ENCODE data around the gene ZNF692. TPM values are rescaled to one million over a fixed set of nuclear protein-coding genes. Genes with fewer than 3 reads are reported as not detected.
A peak's percentile ranks its signal among the peaks of the same experiment; 100 is the strongest.

Gene ZNF692
- total RNA-seq, 1 donor from 2014 or later = 38.2 TPM

DNA sequence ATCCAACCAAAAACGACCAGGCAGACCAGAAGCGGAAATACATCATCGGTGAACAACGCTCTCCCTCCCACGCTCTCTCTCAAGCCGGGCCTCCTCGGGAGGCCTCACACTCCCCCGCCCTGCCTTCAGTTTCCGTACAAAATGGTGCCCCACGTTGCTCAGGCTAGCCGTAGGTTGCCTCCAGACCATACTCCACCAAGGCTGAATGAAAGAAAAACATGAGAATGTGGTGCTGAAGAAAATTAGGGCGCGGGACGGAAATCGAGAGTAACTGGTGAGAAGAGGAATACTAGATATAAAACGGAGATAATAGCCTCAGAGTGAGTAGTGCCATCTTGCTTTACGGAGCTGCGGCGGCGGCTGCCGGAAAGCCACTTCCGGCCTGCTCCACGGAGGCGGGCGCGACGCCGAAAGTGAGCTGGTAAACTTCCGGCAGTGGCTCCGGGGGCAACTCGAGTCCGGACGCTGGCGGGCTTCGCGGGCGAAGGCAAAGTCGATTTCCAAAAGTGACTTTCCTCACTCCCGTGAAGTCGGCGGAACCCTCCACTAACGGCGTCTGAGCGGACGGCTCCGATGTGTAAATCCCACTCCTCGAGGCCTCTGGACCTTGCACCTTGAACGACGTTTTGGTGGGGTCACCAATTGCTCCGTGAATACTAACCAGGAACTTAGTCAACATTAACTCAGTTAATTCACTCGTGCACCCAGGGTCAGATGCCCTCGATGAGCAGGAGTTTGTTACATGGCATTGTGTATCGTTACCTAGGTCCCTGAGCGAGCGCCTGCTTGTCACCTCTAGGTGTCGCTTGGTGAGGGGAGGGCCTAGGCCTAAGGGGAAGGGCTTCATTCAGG, 32.8 kb downstream of the ZNF692 start, which contains the start of gene SH3BP5L:
Gene SH3BP5L (minus strand): TSS at position 7 of the 852 bp plus-strand sequence. CDS start 980 bp downstream, outside the sequence.
- peak; percentile 90 for DNase-seq (ENCODE audit: extremely low read depth, low read depth, low spot score)

DNA sequence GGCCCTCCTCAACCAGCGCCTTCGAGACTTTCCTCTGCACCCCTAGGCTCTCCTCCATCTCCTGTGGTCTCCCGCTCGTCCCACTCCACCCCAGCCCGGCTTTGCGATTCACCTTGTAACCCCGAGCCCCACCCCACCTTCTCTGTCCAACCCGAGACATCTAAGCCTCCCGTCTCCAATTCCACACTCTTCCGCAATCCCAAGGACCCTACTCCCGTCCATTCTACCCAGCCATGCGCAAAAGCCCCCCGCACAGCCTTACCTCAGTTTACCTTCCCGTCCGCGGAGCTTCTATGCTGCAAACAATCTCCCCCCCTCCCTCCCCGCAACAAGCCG, 33.3 kb downstream of the ZNF692 start:
- no peak for DNase-seq (ENCODE audit: extremely low read depth, low read depth, low spot score)

DNA sequence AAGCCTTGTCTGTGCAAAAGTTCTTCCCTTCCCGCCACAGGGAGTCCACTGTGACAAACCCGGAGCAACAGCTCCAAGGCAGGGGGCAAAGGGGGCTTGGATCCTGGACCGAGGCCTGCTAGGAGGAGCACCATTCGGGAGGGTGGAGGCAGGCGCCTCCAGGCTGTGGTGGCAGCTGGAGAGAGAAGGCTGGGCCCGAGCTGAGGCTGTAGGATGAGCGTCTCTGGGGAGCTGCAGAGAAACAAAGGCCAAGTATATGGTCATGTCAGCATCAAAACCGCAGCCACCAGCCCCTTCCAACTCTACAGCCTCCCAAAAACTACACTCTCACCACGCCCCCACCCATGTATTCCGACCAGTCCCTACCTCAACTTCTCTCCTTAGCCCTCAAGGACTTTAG, 33.7 kb downstream of the ZNF692 start:
- DNase-seq (ENCODE audit: extremely low read depth, low read depth, low spot score) = no peak

DNA sequence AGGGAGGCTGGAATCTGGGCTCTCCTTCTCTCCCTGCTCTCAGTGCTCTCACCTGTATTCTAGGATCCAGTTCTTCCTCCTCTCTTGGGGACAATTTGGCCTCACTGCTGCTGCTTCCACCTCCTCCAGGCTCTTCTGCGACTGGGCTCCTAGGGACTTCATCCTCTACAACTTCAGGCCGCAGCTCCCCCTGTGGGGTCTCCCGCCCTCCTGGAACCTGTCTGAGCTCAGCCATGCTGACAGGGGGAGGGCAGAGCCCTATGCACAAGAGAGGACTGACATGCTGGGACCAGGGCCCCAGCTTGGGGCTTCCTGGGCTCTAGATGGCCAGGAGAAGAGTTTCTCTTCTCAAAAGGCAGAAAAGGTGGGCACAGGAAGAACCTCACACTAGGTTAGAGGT, 34.2 kb downstream of the ZNF692 start:
- no peak for DNase-seq (ENCODE audit: extremely low read depth, low read depth, low spot score)

DNA sequence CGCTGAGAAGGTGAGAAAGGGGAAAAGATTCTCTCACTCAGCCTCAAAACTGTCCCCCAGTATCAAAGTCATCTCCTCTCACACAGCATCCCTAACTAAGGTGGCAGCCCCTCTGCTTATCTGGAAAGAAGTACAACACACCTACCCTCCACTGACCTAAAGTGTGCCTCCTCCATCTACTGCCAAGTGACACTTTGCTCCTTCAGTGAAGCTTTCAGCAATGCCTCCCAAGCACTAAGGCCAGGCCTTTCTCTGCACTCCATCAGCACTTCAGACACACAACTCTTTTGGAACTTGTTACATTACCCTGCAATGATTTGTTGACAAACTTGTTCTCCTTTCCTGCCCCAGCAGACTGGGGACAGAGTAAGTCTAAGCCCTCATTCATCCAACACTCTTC, 34.6 kb downstream of the ZNF692 start:
- no peak for DNase-seq (ENCODE audit: extremely low read depth, low read depth, low spot score)

DNA sequence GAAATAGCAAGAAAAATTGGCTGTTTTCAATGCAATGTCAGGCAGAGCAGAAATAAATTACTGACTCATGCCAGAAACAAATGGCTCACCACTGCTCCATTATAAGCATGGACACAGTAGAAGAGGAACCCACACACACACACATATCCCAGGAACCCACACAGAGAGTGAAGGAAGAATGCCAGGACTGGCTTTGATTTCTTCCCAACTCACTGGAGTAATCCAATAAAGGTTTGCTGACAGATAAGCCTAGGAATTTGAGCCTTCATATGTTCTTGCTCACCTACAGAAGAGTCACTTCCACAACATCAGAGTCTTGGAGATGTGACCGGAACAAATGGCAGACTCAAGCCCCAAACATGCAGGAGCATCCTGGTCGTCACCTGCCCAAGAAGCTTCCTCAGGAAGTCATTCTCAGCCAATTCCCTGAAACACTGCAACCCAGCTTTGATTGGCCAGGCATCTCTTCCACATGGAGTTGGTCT, 35.3 kb downstream of the ZNF692 start:
- DNase-seq (ENCODE audit: extremely low read depth, low read depth, low spot score) = no peak

DNA sequence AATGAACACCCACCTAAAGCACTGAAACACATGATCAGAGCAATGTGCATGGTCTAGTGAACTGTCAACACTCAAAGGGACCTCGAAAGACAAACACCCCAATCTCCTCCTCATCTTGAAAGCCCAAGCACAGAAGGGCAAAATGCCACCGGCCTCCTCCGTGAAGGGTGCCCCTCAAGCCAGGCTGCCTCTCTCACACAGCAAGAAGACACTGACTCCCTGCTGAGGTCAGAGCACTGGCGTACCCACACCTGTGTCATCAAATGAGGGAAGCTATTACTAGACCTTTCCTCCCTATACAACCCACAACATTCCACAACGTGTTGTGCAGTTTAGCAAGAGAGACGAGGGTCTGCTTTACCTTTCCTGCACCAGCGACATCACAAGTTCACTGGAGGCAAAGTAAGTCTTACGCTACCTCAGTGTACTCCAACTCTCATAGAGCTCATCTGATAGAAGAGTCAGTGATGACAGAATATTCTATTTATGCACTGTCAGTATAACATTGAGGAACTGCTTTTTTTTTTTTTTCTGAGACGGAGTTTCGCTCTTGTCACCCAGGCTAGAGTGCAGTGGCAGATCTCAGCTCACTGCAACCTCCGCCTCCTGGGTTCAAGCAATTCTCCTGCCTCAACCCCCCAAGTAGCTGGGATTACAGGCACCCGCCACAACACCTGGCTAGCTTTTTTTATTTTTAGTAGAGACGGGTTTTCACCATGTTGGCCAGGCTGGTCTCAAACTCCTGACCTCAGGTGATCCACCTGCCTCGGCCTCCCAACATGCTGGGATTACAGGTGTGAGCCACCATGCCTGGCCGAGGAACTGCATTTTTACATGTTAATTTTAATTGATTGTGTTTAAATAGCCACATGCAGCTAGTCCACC, 36.5 kb downstream of the ZNF692 start:
- no peak for DNase-seq (ENCODE audit: extremely low read depth, low read depth, low spot score)

DNA sequence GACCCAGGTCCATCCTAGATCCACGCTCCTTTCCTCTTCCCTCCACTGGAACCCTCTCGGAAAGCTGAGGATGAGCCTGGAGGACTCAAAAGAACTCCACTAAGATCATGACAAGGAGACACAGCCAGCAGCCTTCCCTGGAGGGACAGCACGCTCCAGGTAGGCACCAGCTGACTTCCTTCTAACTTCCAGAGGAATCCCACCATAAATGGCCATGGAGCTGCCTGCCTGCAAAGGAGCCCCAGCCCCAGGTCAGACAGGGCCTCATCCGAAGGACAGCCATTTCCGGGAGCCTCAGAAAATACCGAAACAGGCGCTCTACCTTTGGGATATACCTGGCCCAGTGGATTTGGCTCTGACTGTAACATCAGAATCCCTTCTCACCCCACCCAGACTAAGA, 37.2 kb downstream of the ZNF692 start:
- no peak for DNase-seq (ENCODE audit: extremely low read depth, low read depth, low spot score)

DNA sequence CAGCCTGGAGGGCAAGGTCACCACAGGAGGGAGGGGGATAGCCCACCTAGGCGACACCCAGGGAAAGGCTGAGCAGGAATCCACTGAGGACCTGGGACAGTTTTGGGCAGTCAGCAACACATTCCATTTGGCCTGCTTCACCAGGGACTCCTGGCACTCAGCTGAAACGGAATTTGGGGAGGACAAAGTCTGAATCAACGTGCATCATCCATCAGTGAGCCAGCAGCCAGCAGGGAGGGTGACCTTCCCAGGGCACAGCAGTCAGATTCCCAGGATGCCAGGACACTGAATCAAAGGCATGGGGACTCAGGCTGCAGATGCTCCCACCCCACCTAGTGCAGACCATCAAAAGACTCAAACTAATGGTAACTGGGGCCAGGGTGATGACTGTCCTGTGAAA, 37.8 kb downstream of the ZNF692 start:
- DNase-seq (ENCODE audit: extremely low read depth, low read depth, low spot score) = no peak

DNA sequence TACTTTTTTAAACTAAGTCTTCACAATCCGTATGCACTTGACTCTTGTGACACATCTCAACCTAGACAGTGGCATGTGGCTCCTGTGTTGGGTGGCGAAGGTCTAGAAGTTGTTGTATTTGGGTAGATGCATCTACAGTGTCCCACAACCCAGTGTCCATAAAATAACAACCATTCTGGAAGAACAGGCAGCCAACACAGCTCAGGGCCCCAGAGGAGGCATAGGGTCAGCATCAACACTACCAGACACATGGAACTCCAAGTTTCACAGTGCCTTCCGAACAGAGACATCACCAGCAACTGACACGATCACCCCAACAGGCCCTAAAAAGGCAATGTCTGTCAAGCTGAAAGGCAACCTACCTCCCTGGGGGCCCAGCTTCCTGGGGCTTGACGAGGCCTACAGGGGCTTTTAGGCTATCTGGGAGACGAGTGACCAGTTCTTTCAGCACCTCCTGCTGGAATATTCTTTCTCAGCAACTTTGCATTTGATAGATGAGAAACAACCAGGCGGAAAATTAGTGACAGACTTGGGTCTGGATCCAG, 38.8 kb downstream of the ZNF692 start:
- no peak for DNase-seq (ENCODE audit: extremely low read depth, low read depth, low spot score)

DNA sequence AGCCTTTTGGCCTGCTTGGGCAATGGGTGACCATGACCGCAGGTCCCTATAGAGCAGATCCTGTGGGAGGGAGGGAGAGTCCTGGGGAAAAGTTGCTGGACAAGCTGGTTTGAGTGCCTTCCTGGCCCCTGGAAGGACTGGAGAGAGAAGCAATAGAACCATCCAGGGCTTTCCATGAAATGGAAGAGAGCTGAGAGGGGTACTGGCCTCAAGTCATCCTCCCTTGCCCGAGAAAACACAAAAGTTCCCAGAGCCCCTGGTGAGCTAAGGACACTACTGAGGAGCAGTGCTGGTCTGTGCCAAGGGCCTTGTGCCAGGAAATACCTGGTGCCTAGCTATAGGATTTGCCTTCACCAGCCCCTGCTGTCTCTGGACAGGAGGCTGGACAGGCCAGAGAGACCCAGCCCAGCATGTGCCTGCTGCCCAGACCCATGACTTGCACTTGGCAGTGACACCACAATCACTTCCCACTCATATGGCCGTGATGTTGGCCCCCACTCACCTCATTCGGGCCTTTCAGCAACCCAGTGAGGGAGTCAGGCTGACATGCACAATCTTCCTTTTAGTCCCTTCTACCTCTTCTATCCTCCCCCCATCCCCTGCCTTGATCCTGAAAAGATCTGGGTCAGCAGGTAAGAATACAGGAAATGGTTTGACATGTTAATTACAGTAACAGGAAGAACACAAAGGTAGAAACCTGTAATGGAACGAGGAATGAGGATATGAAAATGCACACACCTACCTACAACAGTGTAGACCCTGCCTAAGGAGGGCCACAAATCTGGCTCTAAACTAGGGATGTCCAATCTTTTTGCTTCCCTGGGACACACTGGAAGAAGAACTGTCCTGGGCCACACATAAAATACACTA, 40.1 kb downstream of the ZNF692 start:
- DNase-seq (ENCODE audit: extremely low read depth, low read depth, low spot score) = no peak

DNA sequence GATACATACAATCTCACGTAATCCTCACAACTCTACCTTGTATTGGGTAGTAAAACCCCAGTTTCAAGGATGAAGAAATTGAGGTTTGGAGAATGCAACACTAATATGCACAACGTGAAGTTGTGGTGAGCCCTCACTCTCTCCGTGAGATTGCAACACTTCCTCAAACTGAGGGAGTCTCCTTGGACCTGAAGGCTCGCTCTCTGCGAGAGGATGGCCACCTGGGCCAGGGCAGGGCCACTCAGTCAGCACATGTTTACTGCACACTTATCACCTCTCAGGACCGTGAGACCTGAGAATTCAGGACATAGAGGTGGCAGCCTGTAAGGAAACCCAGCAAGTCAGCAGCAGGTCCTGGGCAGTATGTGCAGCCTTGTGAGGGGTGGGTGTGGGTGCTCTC, 41.8 kb downstream of the ZNF692 start:
- no peak for DNase-seq (ENCODE audit: extremely low read depth, low read depth, low spot score)

DNA sequence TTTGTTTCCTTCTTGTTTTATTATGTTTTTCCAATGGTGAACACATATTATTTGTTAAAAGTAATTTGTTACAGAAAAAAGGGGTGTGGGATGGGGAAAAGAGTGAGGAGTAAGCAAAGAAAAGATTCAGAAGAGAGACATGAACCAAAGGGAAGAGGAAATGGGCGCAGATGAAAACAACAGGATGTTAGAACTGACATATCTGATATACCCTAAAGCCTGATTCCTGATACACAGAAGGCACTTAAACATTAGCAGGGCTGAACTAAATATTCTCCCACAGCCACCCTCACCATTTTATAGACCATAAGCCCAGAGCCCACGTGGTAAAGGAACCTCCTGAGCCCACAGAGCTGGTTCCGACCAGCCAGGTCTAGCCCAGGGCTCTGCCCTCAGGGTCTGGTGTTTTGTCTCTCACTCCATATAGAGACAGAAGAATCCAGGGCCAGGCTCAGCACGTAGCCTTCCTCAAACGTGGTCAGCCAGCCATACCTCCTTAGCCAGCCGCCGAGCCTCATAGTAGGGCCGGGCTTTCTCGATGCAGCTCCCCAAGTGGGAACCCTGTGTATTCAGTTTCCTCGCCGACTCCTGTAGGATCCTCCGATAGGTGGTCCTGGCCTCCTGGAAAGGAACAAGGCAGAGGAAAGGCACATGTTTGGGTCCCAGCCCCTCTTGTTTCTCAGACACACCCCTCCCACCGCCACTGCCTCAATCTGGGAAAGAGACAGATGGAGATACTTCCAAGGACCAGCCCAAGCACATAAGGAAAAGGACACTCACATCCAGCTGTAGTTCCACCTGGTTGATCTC, 42.6 kb downstream of the ZNF692 start:
- DNase-seq (ENCODE audit: extremely low read depth, low read depth, low spot score) = no peak

DNA sequence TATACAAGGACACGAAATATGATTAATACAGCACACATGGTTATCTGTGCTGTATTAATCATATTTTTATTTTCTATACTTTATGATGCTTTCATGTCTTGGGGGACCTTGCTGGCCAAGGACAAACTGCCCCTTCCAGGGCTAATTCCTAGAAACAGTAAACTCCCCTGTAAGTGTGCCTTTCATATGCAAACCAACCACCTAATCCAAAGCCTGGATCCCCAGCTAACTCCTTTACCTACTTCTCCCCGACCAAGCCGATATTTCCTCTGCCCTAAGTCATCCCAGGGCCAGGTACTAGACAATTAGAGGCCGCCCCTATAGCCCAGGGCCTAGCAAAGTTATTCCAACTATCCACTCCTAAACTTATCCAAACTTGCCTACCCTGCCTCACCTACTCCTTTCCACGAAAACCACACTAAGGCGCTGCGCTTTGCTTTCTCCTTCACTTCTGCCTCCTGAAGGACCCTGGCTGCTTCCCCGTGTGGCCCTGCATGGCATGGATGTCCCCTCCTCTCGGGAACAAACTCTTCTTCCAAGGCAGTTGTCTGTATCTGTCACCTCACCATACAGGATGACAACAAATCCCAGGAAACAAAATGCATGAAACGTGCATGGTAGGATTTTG, 43.4 kb downstream of the ZNF692 start:
- no peak for DNase-seq (ENCODE audit: extremely low read depth, low read depth, low spot score)

DNA sequence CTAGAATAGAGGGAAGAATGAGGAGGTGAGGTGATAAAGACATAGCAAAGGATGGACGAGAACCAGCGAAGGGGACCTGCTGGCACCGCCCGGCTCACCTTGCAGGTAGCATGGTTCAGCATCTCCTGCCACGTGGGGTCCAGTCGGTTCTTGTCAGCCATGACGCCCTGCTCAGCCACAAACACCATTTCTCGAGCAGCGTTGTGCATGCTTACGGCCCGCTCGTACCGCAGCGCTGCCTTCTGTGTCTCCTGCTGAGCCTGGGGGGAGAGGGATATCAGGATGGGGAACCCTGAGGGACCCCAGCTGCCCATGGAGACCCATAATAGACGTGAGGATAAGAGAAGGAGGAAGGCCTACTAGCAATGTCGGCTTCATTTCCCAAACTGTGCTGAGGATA, 44.5 kb downstream of the ZNF692 start:
- DNase-seq (ENCODE audit: extremely low read depth, low read depth, low spot score) = no peak

DNA sequence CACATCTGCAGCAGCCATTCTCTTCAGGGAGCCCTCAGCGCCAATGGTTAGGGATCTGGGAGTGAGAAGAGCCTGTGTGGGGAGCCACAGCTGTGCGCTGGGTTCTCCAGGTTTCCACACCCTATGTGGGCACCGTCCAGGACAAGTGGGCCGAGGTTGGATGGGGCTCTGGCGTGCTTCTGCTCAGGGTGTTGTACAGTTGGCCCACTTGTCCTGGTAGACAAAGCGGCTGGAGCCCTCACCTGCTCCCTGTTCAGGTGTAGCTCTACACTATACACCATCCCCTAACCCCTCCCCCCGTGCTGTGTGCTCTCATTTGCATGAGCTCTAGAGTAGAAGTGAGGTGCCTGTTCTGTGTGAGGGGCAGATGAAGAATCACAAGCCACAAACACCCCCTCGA, 45.3 kb downstream of the ZNF692 start:
- no peak for DNase-seq (ENCODE audit: extremely low read depth, low read depth, low spot score)

DNA sequence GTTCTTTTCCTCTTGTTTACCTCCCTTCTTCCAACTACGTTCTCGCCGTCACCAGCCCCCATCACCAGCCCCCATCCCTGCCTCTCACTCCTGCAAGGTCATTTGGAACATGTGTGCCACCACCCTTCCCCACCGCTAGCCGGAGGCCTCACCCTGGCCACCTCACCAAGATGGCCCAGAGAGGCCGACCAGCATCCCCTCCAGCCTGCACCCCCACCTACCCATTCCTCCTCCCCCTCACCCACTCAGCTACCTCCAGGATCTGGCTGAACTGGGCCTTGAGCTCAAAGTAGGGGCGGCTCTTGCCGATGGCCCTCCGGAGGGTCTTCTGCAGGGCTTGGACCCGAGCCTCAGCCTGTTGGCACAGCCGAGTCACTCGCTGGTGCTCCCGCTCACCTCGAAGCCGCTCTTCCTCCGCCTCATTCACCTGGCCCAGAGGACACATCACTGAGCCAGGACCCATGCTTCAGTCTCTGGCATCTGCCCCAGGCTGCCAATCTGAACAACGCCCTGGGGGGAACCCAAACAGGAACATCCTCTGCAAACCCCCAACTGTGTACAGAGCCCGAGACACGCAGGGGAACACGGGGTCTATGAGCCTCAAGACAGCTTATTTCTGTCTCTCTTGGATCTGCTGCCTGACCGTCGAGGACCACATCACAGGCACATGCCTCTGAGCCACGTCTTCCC, 46.0 kb downstream of the ZNF692 start:
- no peak for DNase-seq (ENCODE audit: extremely low read depth, low read depth, low spot score)

Data from glomerular endothelial cell (primary cell).